ENCODE results near the gene VGF. TPM values are rescaled to one million over a fixed set of nuclear protein-coding genes. Genes with fewer than 3 reads are reported as not detected.

VGF gene
- total and polyA plus RNA-seq, 7 donors: 0.03 to 4.3 (median 0.10) TPM; not detected in 4

DNA sequence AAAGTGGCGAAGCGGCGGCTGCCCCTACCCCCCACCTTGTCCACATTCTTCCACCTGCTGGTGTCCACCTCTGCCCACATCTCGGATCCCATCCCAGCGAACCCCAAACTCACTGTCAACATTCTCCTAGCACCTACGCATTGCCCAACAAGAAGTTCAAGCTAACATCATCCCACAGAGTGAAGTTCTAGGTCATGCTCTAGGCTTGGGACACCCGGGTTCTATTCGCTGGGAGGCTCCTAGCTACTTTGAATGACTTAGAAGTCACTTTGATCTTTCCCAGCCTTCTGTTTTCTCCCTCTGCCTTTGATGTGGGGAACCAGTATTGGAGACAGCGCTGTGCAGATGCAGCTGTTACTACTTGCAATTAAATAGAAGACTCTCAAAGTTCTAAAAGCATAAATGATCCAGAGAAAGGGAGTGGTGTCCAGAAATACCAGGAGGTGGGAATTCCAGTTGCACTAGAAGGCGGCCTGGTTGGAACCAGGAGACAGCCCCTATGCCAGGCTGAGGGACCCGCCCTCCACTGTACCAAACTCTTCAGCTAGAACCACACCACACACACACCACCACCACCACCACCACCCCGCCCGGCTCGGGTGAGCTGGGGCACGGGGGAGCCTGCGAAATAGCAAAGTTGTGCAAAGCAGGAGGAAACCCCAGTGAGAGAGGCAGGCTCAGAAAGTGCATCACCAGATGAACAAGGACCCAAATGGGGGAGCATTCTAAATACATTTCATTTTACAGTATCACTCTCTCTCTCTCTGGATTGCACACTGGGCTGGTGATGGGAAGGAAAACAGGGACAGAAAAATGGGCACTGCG, 5.5 kb upstream of the VGF start:
- Histone ChIP-seq H3K4me3 (no peak overlapping the region), H3K36me3 (ENCODE audit: insufficient read depth in 1 of 2, low read depth in 1 of 2) (no peaks in the 10 kb centered on the region), H3K27me3 (ENCODE audit: insufficient read depth in 3 of 3, low read length in 2 of 3) (peaks cover 0 to 98% (median 61%) of the 10 kb centered on the region in 3 donors), H3K27ac (no peak overlapping the region), H3K4me1 (peaks cover 17% of the 10 kb centered on the region), H3K9me3 (no peaks in the 10 kb centered on the region)
- intact Hi-C loops (cut with DNase I): no loop called here
- DNase-seq (no peak), ATAC-seq (no peak)
- TF ChIP-seq, protein P1, sequence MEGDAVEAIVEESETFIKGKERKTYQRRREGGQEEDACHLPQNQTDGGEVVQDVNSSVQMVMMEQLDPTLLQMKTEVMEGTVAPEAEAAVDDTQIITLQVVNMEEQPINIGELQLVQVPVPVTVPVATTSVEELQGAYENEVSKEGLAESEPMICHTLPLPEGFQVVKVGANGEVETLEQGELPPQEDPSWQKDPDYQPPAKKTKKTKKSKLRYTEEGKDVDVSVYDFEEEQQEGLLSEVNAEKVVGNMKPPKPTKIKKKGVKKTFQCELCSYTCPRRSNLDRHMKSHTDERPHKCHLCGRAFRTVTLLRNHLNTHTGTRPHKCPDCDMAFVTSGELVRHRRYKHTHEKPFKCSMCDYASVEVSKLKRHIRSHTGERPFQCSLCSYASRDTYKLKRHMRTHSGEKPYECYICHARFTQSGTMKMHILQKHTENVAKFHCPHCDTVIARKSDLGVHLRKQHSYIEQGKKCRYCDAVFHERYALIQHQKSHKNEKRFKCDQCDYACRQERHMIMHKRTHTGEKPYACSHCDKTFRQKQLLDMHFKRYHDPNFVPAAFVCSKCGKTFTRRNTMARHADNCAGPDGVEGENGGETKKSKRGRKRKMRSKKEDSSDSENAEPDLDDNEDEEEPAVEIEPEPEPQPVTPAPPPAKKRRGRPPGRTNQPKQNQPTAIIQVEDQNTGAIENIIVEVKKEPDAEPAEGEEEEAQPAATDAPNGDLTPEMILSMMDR (IDR thresholded peaks at IDR 0.05): no peak
- WGBS, 3 donors: 2 to 4% (median 3%) methylated on average over 17 of the region's 17 CpGs

DNA sequence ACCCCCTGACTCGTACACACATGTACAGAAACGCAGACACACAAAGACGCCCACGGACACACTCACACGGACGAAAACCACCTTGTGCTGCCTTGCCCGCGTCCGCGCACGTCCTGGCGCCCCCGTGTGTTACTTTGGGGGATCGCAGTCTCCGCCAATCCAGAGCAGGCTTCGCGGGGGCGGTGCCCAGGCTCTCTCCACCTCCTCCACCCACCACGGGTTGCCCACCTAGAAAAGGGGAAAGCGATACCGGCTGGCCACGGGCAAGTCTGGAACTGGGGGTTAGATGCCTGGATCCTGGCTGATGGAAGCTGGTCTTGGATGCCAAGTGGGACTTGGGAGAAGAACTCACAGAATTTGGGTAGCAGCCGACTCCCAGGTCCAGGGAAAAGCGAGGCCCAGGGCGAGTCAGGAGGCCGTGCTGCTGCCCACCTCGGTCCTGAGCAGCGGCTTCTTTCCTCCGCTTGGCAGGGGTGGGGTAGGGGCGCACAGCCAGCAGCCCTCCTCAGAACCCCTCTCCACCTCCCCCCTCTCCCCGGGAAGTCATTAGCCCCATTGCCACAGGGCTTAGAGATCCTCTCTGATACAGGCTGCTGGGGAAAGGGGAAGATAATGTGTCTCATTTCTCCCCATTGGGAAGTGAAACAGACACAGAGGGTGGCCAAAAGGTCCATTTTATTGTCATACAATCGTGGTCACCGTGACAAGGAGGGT, 4.6 kb upstream of the VGF start:
- H3K9me3 ChIP-seq: no peaks in the 10 kb centered on the region
- H3K36me3 ChIP-seq (ENCODE audit: insufficient read depth in 1 of 2, low read depth in 1 of 2): no peaks in the 10 kb centered on the region
- ATAC-seq: peak in 3 of 4 donors; percentile 50 to 67 (median 65)
- intact Hi-C loops (cut with DNase I): loop anchor here in 1 of 2 donors (2.0 kb wide), 1 partner anchor 27 kb away; no protein-coding TSS in a partner anchor
- H3K27me3 ChIP-seq (ENCODE audit: insufficient read depth in 3 of 3, low read length in 2 of 3): peaks cover 0 to 98% (median 61%) of the 10 kb centered on the region in 3 donors
- H3K27ac ChIP-seq: no peak overlapping the region
- no peak overlapping the region for H3K4me3 ChIP-seq
- TF ChIP-seq, protein P1 (IDR thresholded peaks at IDR 0.05): peak; percentile 69
- H3K4me1 ChIP-seq: peaks cover 17% of the 10 kb centered on the region
- 1 to 2% (median 1%) methylated on average over 31 to 33 of the region's 33 CpGs for WGBS, 3 donors
- DNase-seq: peak; percentile 72 to 80

DNA sequence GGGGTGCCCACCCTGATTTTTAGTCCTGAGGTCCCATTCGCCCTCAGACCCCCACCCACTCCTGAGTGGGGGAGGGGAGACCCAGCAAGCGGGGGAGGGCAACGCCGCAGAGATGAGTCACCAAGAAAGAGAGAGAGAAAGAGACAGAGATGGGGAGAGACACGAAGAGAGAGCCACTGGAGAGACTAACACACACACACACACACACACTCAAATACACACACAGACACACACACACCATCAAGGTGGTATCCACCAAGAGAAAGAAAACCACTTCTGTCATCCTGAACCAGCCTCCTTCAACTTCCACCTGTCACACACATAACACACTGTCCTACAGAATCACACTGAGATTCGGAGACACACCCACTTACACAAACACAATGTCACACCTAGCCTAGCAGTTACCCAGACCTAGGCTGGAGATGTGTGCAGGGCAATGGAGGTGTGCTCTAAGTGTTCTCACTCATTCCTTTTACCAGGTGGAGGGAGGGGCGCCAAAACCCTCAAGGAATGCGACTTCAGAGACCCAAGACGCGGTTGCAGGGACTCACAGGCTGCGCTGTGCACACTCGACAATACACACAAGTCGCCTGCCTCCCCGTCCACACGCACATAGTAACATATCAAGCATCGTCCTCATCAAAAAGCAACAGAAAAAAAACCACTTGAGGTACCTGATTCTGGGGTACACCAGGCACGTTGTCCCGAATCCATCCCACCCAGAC, 3.9 kb upstream of the VGF start:
- ATAC-seq (no peak), DNase-seq (no peak)
- no peaks in the 10 kb centered on the region for H3K36me3 ChIP-seq (ENCODE audit: insufficient read depth in 1 of 2, low read depth in 1 of 2)
- no peak overlapping the region for H3K4me3 ChIP-seq
- H3K27me3 ChIP-seq (ENCODE audit: insufficient read depth in 3 of 3, low read length in 2 of 3): peaks cover 0 to 98% (median 65%) of the 10 kb centered on the region in 3 donors
- 1 to 3% (median 2%) methylated on average over 18 of the region's 18 CpGs for WGBS, 3 donors
- no peaks in the 10 kb centered on the region for H3K9me3 ChIP-seq
- intact Hi-C loops (cut with DNase I): loop anchor here in 1 of 2 donors (2.0 kb wide), 1 partner anchor 26 kb away; no protein-coding TSS in a partner anchor
- TF ChIP-seq, protein P1 (IDR thresholded peaks at IDR 0.05): no peak
- H3K4me1 ChIP-seq: peaks cover 17% of the 10 kb centered on the region
- no peak overlapping the region for H3K27ac ChIP-seq

DNA sequence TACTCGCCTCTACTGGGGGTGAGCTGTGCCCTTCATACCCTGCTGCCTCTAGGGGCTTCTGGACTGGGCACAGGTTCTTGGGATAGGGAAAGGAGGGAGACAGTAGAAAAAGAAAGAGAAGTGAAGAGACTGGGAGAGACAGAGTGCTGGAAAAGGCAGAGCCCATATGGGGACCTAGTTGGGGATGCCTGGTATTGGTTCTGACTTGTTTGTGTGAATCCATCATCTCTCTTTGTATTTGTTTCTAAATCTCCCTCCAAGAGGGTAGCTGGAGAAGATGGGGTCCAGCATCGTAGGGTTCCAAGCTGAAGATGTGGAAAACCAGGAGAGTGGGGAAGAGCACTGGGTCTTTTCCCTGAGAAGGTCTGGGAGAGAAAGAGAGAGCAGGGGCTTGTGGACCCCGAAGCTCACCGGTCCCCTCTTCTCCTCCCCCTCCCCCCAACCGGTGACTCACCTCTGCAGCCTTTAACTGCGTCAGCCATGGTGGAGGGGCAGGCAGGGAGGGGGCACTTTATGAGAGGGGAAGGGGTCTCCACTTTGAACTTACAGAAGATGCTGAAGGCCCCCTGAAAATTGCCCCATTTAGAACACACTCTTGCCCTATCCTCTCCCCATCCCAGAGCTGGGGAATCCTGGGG, 3.2 kb upstream of the VGF start:
- intact Hi-C loops (cut with DNase I): loop anchor here in 1 of 2 donors (2.0 kb wide), 1 partner anchor 26 kb away; no protein-coding TSS in a partner anchor
- WGBS, 3 donors: 0 to 7% (median 1%) methylated on average over 4 to 6 of the region's 6 CpGs
- Histone ChIP-seq H3K36me3 (ENCODE audit: insufficient read depth in 1 of 2, low read depth in 1 of 2) (no peaks in the 10 kb centered on the region), H3K4me1 (peaks cover 19% of the 10 kb centered on the region), H3K9me3 (no peaks in the 10 kb centered on the region), H3K27me3 (ENCODE audit: insufficient read depth in 3 of 3, low read length in 2 of 3) (peaks cover 0 to 98% (median 66%) of the 10 kb centered on the region in 3 donors), H3K27ac (no peak overlapping the region), H3K4me3 (no peak overlapping the region)
- TF ChIP-seq, protein P1 (IDR thresholded peaks at IDR 0.05): no peak
- ATAC-seq (no peak), DNase-seq (no peak)
